Esophagus mucosa (tissue), 1 donor: Measurements from ENCODE around the gene MAP3K10. TPM values are rescaled to one million over a fixed set of nuclear protein-coding genes. Genes with fewer than 3 reads are reported as not detected.

ENCODE experiments used
- ATAC-seq: fragments of 200-7000 bp; cut with Tn5 transposase; one replicate; pipeline ENCODE4 v1.9.1; 2020
- total RNA-seq: library from RNA; stranded (reverse); gene quantifications from one replicate; pipeline ENCODE4 v1.2.4, GENCODE V29; 2023
- donor health status: DM: yes; HTN: yes; CAD: no.

Gene MAP3K10
- total RNA-seq, 1 donor from 2014 or later = 5.1 TPM

DNA sequence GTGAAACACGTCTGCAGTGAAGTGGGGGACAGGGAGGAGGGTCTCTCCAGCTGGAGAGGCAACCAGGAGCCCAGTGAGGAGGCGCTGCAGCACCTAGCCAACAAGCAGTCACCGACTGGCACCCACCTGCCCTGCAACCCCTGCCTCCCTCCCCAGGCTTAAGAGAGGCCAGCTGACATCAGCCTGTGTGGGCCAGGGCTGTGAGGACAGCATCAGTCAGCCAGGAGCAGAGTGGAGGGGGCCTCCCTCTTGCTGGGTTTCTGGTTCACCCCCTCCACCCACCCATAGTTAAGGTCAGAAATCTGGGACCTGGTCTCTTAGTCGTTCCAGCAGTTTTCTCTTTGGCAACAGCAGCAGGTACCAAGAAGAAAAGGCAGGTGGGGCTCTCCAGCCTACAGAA, 60.8 kb downstream of the MAP3K10 start:
- no peak for ATAC-seq

GRCh38 chr19:40252395-40252794, 61.2 kb downstream of the MAP3K10 start:
- no peak for ATAC-seq

DNA sequence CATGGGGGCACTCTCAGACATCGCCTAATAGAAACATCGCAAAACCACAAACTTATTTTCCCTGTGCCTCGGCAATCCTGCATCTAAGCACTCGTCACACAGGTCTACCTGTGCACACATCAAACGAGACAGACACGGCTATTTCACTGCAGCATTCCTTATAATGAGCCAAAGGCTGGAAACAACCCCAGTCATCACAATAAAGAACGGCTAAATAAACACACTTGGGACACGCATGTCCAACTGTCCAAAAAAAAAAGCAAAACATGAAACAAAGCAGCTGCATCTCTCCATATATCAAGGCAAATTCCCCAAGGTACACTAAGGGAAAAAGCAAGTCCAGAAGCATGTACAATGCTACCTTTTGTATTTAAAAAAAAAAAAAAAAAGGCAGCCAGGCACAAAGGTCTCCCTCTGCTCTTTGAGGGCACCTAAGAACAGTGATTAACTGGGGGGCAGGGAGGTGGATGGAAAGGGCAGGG, 62.4 kb downstream of the MAP3K10 start:
- ATAC-seq = no peak

DNA sequence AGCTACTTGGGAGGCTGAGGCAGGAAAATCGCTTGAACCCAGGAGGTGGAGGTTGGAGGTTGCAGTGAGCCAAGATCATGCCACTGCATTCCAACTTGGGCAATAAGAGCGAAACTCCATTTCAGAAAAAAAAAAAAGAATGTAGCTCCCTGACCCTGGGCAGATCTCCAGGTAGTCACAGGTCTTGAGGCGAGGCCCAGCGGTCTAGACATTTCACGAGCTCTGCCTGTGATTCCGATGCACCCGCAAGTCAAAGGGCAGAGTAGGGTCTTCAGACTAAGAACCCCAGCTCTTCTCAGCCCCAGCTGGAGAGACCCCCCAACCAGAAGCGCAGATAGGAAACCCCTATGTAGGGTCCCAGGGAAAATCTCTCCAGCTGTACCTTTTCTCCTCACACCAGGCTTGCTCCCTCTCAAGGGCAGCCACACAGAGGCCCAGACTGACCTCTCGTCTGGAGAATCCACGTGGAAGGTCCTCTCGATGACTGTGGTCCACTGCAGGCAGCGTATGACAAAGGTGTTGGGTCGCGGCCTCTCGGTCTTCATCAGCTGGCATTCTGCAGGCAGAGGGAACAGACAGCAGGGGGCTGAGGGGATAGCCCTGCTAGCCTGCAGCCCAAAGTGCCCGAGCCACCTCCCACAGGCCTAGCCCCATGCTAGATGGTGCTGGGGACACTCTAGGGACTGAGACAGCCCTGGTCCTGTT, 63.6 kb downstream of the MAP3K10 start:
- no peak for ATAC-seq

- no peak for ATAC-seq
Measured at GRCh38 chr19:40255619-40256166, 64.5 kb downstream of the MAP3K10 start.

- ATAC-seq = peak; percentile 7
Measured at GRCh38 chr19:40256512-40256911, 65.3 kb downstream of the MAP3K10 start.

- ATAC-seq = peak; percentile 85
Measured at GRCh38 chr19:40257096-40257517, 65.9 kb downstream of the MAP3K10 start.

DNA sequence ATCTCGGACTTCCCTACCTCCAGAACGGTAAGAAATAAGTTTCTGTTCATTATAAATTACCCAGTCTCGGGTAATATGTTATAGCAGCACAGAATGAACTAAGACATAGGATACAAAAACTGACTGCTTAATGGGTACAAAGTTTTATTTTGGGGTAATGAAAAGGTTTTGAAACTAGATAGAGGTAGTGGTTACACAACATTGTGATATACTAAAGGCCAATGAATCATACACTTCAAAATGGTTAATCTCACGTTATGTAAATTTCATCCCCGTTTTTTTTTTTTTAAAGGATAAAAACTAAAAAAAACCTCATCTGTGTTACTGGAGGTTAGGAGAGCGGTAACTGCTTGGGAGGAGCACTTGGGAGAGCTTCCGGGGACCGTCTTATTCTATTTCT, 70.4 kb downstream of the MAP3K10 start:
- ATAC-seq = no peak

- no peak for ATAC-seq
Measured at GRCh38 chr19:40262422-40262821, 71.2 kb downstream of the MAP3K10 start.

- ATAC-seq = no peak
Measured at GRCh38 chr19:40263440-40264313, 72.5 kb downstream of the MAP3K10 start.

- no peak for ATAC-seq
Measured at GRCh38 chr19:40264314-40265054, 73.3 kb downstream of the MAP3K10 start.

Other genes starting within 250 kb of the MAP3K10 start
- gene PSMC4, start 220.3 kb upstream of the MAP3K10 start, total RNA-seq = 56.7 TPM
- gene ZNF546, start 194.4 kb upstream of the MAP3K10 start, total RNA-seq = 1.3 TPM
- 8.2 TPM for gene ZNF780B, start 135.2 kb upstream of the MAP3K10 start, total RNA-seq
- gene ZNF780A, start 100.5 kb upstream of the MAP3K10 start, total RNA-seq = 10.2 TPM
- gene TTC9B, start 27.0 kb downstream of the MAP3K10 start, total RNA-seq = not detected
- gene CCNP, start 35.3 kb downstream of the MAP3K10 start, total RNA-seq = not detected
- 96.0 TPM for gene AKT2, start 93.9 kb downstream of the MAP3K10 start, total RNA-seq
- 13.4 TPM for gene C19orf47, start 157.0 kb downstream of the MAP3K10 start, total RNA-seq
- 55.4 TPM for gene PLD3, start 157.3 kb downstream of the MAP3K10 start, total RNA-seq
- gene HIPK4, start 198.8 kb downstream of the MAP3K10 start, total RNA-seq = not detected
- 0.80 TPM for gene PRX, start 222.0 kb downstream of the MAP3K10 start, total RNA-seq
- gene SERTAD1, start 234.6 kb downstream of the MAP3K10 start, total RNA-seq = 14.7 TPM